NB4 (cell line): ENCODE results near the gene PSMG3.

Source experiments
- DNase-seq: peaks from one replicate; pipeline ENCODE4 v3.0.0; 2010; ENCODE audit warnings: low read depth
- H3K4me3 ChIP-seq: one replicate; pipeline ENCODE4 v1.5.1; 2011; ENCODE audit warnings: mild to moderate bottlenecking, low read depth, low read length, moderate library complexity
- MYC ChIP-seq: IDR thresholded peaks from 2 replicates; pipeline ENCODE4 v1.6.1; 2011; ENCODE audit warnings: low read depth, low read length
- POLR2A ChIP-seq: IDR thresholded peaks from 2 replicates; pipeline ENCODE4 v1.6.1; 2011; ENCODE audit warnings: mild to moderate bottlenecking; ENCODE audit not compliant: insufficient read length; ENCODE audit errors: extremely low read depth
- TF ChIP-seq, protein P1 (sequence below): IDR thresholded peaks from 2 replicates; pipeline ENCODE4 v1.6.1; 2011; ENCODE audit warnings: low read depth, low read length
- TF ChIP-seq, protein P2 (sequence below): IDR thresholded peaks from one replicate; pipeline ENCODE4 v1.5.1; 2012; ENCODE audit warnings: low read depth, low read length

Gene PSMG3

DNA sequence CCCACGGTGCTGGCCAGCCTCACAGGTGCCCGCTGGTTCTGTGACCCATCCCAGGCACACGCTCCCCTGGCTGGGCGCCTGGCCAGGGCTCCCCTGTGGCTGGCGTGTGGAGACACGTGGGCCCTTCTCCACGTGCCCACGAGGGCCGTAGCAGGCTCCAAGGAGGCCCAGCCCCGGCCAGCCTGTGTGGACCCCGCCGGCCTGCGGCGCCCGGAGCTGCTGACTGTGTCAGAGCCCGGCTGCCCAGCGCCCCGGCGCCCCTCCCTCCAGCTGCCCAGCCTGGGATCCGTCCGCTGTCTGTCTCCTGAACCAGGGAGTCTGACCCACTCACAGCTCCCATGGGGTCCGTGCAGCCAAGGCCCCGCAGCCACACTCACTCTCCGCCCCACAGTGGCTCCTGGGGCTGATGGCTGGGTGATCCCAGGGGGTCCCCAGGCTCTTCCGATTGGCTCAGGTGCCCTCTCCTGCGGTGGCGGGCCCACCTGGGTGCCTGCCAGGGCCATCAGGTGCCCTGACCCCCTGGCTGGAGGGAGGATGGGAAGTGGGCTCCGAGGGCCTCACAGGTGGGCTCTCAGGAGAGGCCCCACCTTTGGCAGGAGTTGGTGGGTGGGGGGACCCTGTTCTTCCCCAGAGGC is 23.4 kb downstream of the PSMG3 start:
- no peak for TF ChIP-seq MYC
- TF ChIP-seq, protein P1, sequence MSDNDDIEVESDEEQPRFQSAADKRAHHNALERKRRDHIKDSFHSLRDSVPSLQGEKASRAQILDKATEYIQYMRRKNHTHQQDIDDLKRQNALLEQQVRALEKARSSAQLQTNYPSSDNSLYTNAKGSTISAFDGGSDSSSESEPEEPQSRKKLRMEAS = no peak
- no peak for TF ChIP-seq POLR2A
- TF ChIP-seq, protein P2, sequence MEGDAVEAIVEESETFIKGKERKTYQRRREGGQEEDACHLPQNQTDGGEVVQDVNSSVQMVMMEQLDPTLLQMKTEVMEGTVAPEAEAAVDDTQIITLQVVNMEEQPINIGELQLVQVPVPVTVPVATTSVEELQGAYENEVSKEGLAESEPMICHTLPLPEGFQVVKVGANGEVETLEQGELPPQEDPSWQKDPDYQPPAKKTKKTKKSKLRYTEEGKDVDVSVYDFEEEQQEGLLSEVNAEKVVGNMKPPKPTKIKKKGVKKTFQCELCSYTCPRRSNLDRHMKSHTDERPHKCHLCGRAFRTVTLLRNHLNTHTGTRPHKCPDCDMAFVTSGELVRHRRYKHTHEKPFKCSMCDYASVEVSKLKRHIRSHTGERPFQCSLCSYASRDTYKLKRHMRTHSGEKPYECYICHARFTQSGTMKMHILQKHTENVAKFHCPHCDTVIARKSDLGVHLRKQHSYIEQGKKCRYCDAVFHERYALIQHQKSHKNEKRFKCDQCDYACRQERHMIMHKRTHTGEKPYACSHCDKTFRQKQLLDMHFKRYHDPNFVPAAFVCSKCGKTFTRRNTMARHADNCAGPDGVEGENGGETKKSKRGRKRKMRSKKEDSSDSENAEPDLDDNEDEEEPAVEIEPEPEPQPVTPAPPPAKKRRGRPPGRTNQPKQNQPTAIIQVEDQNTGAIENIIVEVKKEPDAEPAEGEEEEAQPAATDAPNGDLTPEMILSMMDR = no peak
- DNase-seq = no peak
- H3K4me3 ChIP-seq = no peak overlapping the region

DNA sequence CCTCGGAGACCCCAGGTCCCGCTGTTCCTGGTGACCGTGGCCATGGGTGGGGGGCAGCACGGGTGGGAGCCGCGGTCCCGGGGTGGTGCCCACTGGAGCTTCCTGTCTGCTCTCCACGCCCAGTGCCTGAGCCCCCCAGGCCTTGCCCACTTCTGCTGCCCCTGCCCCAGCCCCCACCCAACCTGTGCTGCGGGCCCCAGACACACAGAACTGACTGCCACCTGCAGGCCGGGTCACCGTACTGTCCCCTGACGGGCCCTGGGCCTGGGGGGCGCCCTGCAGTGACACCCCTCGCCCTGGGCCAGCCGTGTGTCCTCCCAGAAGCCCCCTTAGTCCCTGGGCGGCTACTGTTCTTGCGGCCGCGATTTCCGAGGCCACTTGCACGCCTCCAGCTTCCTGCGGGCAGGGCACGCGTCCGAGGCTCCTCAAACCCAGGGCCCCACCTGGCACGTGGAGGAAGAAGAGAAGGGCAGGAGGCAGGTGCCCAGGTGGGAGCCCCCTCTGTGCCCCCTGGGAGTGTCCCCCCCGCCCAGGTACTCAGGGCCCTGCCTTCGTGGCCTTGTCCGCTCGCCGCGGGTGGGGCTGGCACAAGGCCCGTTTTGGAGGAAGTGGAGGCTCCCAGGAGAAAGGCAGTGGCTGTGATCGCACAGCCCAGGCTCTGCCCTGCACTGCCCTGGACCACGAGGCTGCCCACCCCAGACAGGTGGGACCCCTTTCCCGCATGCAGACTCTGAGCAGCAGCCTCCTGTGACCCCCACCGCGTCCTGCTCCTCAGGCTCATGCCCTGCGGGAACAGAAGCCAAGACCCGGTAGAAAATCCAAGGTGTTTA is 24.2 kb downstream of the PSMG3 start:
- TF ChIP-seq MYC (no peak), POLR2A (no peak)
- TF ChIP-seq, protein P1 = no peak
- no peak for DNase-seq
- no peak overlapping the region for H3K4me3 ChIP-seq

DNA sequence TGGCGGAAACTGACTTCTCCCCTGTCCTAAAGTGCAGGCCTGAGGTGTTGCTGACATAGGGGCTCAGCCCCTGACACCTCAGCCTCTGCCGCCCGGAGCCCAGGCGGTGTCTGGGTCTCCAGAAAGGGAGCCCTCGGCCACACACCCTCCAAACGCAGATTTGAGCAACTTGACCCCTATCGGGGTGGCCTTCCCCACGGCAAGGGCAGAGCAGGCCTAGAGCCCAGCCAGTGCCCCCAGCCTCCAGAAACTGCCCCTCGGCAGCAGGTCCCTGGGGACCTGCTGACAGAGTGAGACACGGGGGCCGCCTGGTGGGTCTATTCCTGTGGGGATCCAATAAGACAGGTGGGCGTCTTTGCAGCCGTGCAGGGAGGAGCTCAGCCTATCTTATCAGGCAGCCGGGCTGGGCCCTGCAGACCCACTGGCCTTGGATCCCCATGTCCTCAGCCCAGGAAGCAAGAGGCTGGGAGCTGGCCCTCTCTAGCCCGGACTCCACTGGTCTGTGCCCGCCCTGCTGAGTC is 24.9 kb downstream of the PSMG3 start:
- TF ChIP-seq POLR2A = no peak
- no peak for TF ChIP-seq MYC
- TF ChIP-seq, protein P1 = no peak
- TF ChIP-seq, protein P2 = no peak
- H3K4me3 ChIP-seq = no peak overlapping the region
- DNase-seq = no peak

DNA sequence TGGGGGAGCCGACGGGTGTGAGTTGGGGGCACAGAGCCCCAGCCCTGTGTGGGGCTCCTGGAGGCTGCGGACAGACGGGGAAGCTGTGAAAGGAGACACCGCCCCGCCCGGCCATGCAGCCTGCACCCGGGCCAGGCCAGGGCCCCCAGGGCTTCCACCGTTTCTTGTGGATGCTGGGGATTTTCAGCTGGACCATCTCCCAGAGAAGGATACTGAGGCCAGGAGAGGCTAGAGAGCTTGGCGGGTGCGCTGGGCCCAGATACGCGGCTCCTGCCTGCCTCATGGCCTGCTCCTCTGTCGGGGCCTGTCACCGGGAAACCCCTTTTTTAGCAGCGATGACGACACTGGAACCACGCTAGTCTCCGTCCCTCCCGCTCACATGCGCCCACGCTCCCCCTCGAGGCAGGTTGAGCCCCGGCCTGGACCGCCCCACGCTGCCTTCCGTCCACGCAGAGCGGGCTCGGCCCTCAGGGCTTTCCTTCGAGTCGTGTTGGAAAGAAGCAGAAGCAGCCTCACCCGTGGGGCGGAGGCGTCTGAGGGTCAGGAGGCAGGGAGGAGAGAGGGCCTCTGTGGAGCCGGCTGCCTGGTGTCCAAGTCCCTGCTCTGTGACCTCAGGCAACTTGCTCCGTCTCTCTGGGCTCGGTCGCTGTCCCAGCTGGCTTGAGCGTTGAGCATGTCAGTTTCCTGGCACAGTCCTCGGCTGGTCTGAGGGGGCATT is 25.5 kb downstream of the PSMG3 start:
- DNase-seq = no peak
- no peak overlapping the region for H3K4me3 ChIP-seq
- TF ChIP-seq, protein P1 = no peak
- TF ChIP-seq POLR2A (no peak), MYC (no peak)
- TF ChIP-seq, protein P2 = no peak

DNA sequence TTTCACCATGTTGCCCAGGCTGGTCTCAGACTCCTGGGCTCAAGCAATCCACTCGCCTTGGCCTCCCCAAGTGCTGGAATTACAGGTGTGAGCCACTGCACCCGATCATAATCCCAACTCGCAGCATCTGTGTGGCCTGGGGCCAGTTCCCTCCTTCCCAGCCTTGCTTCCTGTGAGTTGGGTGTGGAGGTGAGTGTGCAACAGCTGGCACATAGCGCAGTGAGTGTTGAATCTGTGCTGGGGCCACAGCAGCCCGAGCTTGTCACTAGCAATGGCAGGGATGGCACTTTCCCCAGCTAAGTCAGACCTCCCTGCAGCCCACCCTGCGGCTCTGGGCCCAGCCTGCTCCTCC is 26.0 kb downstream of the PSMG3 start:
- TF ChIP-seq POLR2A = no peak
- TF ChIP-seq, protein P1 = no peak
- no peak for TF ChIP-seq MYC
- TF ChIP-seq, protein P2 = no peak
- no peak overlapping the region for H3K4me3 ChIP-seq
- no peak for DNase-seq
